A549 (cell line): ENCODE data around the gene MON2. TPM values are rescaled to one million over a fixed set of nuclear protein-coding genes. Genes with fewer than 3 reads are reported as not detected.

ENCODE experiments used
- ATAC-seq, 2 experiments: fragments of 200-7000 bp in 1 of 2; fragments of >200 bp in 1 of 2; cut with Nextera tagmentation in 1 of 2; cut with Tn5 transposase in 1 of 2; 3 replicates each; pipeline versions ENCODE4 v1.8.0 to v1.9.1; 2018 to 2020; ENCODE audit warnings: mild to moderate bottlenecking in 1 of 2, moderate library complexity in 1 of 2
- CTCF ChIA-PET: fragments of 300-600 bp; sonication (Branson Sonifier 250); formaldehyde crosslinking; extraction: SDS; loops from one replicate; lab custom pipeline; 2021; ENCODE audit warnings: antibody characterized with exemption, inconsistent platforms; lab: Yijun Ruan, JAX
- POLR2A ChIA-PET: fragments of 350-600 bp; formaldehyde crosslinking; extraction: SDS; loops from one replicate; lab custom pipeline; 2021; ENCODE audit warnings: antibody characterized with exemption, inconsistent platforms; lab: Yijun Ruan, JAX
- DNase-seq, 2 experiments: peaks; one replicate each; pipeline versions ENCODE4 v3.0.0 to v3.0.0-alpha.2; 2011 to 2016; ENCODE audit warnings: low read depth in 1 of 2, low spot score in 1 of 2
- FAIRE-seq: peaks from 2 replicates; lab custom pipeline; 2011; peaks lifted over from hg19 to GRCh38; lab: Jason Lieb, UNC
- H3K27ac ChIP-seq, 2 experiments: fragments of >200 bp; sonication (Bioruptor Twin); formaldehyde crosslinking; 3 replicates each; pipeline ENCODE4 v1.5.1; 2016 to 2017
- H3K4me1 ChIP-seq: fragments of >200 bp; sonication (Bioruptor Twin); formaldehyde crosslinking; 3 replicates; pipeline ENCODE4 v1.6.1; 2016
- H3K4me2 ChIP-seq: fragments of >200 bp; sonication (Bioruptor Twin); formaldehyde crosslinking; 3 replicates; pipeline ENCODE4 v1.6.1; 2016
- H3K4me3 ChIP-seq: fragments of >200 bp; sonication (Bioruptor Twin); formaldehyde crosslinking; 3 replicates; pipeline ENCODE4 v1.5.1; 2016
- H3K9me3 ChIP-seq: fragments of >200 bp; sonication (Bioruptor Twin); formaldehyde crosslinking; 3 replicates; pipeline ENCODE4 v1.6.1; 2016
- CBX8 ChIP-seq: fragments of 200-600 bp; sonication (generic); IDR thresholded peaks from 2 replicates; pipeline ENCODE4 v1.6.1; 2016
- CEBPB ChIP-seq, 2 experiments: fragments of >200 bp in 1 of 2; sonication (Bioruptor Twin) in 1 of 2; formaldehyde crosslinking in 1 of 2; IDR thresholded peaks; 2 replicates each; pipeline ENCODE4 v1.6.1; 2012 to 2016
- CHD2 ChIP-seq: fragments of 150-350 bp; IDR thresholded peaks from 2 replicates; pipeline ENCODE4 v1.6.1; 2014; ENCODE audit warnings: low read length; ENCODE audit not compliant: partially characterized antibody
- EHF ChIP-seq: fragments of 250-450 bp; sonication (Bioruptor Pico); IDR thresholded peaks from 2 replicates; pipeline ENCODE4 v1.5.0; 2020; ENCODE audit warnings: mild to moderate bottlenecking
- EP300 ChIP-seq, 2 experiments: fragments of >200 bp; sonication (Bioruptor Twin); formaldehyde crosslinking; IDR thresholded peaks; 2 replicates in 1 of 2; 3 replicates in 1 of 2; pipeline ENCODE4 v1.6.1; 2016 to 2017
- ESRRA ChIP-seq: fragments of 150-350 bp; IDR thresholded peaks from 2 replicates; pipeline ENCODE4 v1.6.1; 2014; ENCODE audit warnings: mild to moderate bottlenecking, low read length, borderline replicate concordance
- FOSB ChIP-seq: fragments of 250-450 bp; sonication (Bioruptor Pico); IDR thresholded peaks from 2 replicates; pipeline ENCODE4 v1.5.0; 2020; ENCODE audit warnings: mild to moderate bottlenecking, moderate library complexity
- HOXB13 ChIP-seq: fragments of 250-450 bp; sonication (Bioruptor Pico); IDR thresholded peaks from 2 replicates; pipeline ENCODE4 v1.5.0; 2020; ENCODE audit warnings: low read depth, mild to moderate bottlenecking, moderate library complexity
- HOXB5 ChIP-seq: fragments of 250-450 bp; sonication (Bioruptor Pico); IDR thresholded peaks from 2 replicates; pipeline ENCODE4 v1.5.0; 2020; ENCODE audit warnings: mild to moderate bottlenecking, moderate library complexity
- JUNB ChIP-seq: fragments of >200 bp; sonication (Bioruptor Twin); formaldehyde crosslinking; IDR thresholded peaks from 2 replicates; pipeline ENCODE4 v1.6.1; 2016
- KDM1A ChIP-seq: fragments of 200-600 bp; sonication (generic); IDR thresholded peaks from 2 replicates; pipeline ENCODE4 v1.6.1; 2016; ENCODE audit warnings: low read depth, mild to moderate bottlenecking
- KDM5A ChIP-seq: fragments of 200-600 bp; sonication (generic); IDR thresholded peaks from 2 replicates; pipeline ENCODE4 v1.6.1; 2016; ENCODE audit warnings: antibody characterized with exemption, mild to moderate bottlenecking
- NR3C1 ChIP-seq: fragments of >200 bp; sonication (Bioruptor Twin); formaldehyde crosslinking; IDR thresholded peaks from 3 replicates; pipeline ENCODE4 v1.6.1; 2017
- PHF8 ChIP-seq: fragments of 200-600 bp; sonication (generic); IDR thresholded peaks from 2 replicates; pipeline ENCODE4 v1.6.1; 2016; ENCODE audit warnings: low read depth, mild to moderate bottlenecking, antibody characterized with exemption, moderate library complexity, borderline replicate concordance
- RAD21 ChIP-seq, 2 experiments: fragments of >200 bp in 1 of 2; sonication (Bioruptor Twin) in 1 of 2; formaldehyde crosslinking in 1 of 2; IDR thresholded peaks in 1 of 2; conservative IDR thresholded peaks in 1 of 2; 2 replicates in 1 of 2; 3 replicates in 1 of 2; pipeline ENCODE4 v1.6.1; 2012 to 2018; ENCODE audit warnings: inconsistent platforms in 1 of 2
- RARB ChIP-seq: fragments of 250-450 bp; sonication (Bioruptor Pico); IDR thresholded peaks from 2 replicates; pipeline ENCODE4 v1.8.0; 2021; ENCODE audit warnings: mild to moderate bottlenecking, moderate library complexity
- RCOR1 ChIP-seq: fragments of 150-350 bp; IDR thresholded peaks from 2 replicates; pipeline ENCODE4 v1.6.1; 2014; ENCODE audit warnings: antibody characterized with exemption, low read length, low read depth
- SREBF2 ChIP-seq: fragments of 450-650 bp; IDR thresholded peaks from 2 replicates; pipeline ENCODE4 v1.6.1; 2014; ENCODE audit warnings: mild to moderate bottlenecking, moderate library complexity
- TFCP2L1 ChIP-seq: fragments of 250-450 bp; sonication (Bioruptor Pico); IDR thresholded peaks from 2 replicates; pipeline ENCODE4 v1.5.0; 2021; ENCODE audit warnings: mild to moderate bottlenecking
- ZC3H11A ChIP-seq: fragments of 450-650 bp; IDR thresholded peaks from 2 replicates; pipeline ENCODE4 v1.6.1; 2014; ENCODE audit warnings: antibody characterized with exemption, mild to moderate bottlenecking
- ZFP36 ChIP-seq: fragments of 450-650 bp; IDR thresholded peaks from 2 replicates; pipeline ENCODE4 v1.6.1; 2014; ENCODE audit warnings: borderline replicate concordance; ENCODE audit not compliant: partially characterized antibody
- WGBS: methylation state at CpG from one replicate; pipeline ENCODE4 v1.1.6; 2017; ENCODE audit errors: missing lambda C conversion rate; 5-methylcytosine and 5-hydroxymethylcytosine counted together
- polyA plus RNA-seq, 4 experiments: library from polyadenylated mRNA; depleted of rRNA in 3 of 4; stranded (reverse); fragments of >200 nt; fragmentation: RNase III in 1 of 4; extraction: RNeasy Plus Mini Kit Qiagen cat#74134 plus additional on column Dnase treatment in 1 of 4; gene quantifications; 2 replicates in 3 of 4; 3 replicates in 1 of 4; pipeline ENCODE4 v1.2.3, GENCODE V29; 2011 to 2017
- TF ChIP-seq, protein P1 (sequence below): fragments of 250-450 bp; sonication (Bioruptor Pico); IDR thresholded peaks from 2 replicates; pipeline ENCODE4 v1.5.0; 2020; ENCODE audit warnings: low read depth, mild to moderate bottlenecking, moderate library complexity
- TF ChIP-seq, protein P2 (sequence below): fragments of 200-600 bp; sonication (generic); IDR thresholded peaks from 2 replicates; pipeline ENCODE4 v1.6.1; 2016; ENCODE audit warnings: antibody characterized with exemption, mild to moderate bottlenecking, moderate library complexity
- TF ChIP-seq, protein P3 (sequence below): fragments of >200 bp; sonication (Bioruptor Twin); formaldehyde crosslinking; IDR thresholded peaks from 2 replicates; pipeline ENCODE4 v1.6.1; 2016
- TF ChIP-seq, protein P4 (sequence below): fragments of 250-450 bp; sonication (Bioruptor Pico); IDR thresholded peaks from 2 replicates; pipeline ENCODE4 v1.5.0; 2021; ENCODE audit warnings: mild to moderate bottlenecking, moderate library complexity, borderline replicate concordance
- TF ChIP-seq, protein P5 (sequence below): fragments of 150-350 bp; IDR thresholded peaks from 2 replicates; pipeline ENCODE4 v1.6.1; 2014; ENCODE audit warnings: low read depth, mild to moderate bottlenecking, low read length

Gene MON2
- polyA plus RNA-seq, 2 of the 4 experiments (the other 2 are of a cell fraction), result 17.1 to 27.7 TPM

DNA sequence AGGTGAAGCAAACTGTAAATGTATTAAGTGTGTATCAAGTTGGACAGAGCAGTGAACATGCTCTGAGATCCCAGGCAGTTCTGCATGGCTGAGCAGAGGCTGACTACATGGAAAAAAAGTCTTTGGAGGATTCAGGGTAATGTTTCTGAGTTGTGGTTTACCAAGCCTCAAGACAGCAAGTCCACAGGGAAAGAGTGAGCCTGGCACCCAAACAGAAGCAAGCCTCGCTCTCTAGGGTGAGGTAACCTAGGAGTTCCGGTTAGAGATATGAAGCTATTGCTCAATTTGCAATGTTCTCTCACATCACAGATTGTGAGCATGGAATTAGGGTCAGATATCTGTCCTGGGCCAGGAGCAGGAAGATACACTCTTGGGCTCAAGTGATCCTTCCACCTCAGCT is 158.6 kb downstream of the MON2 start:
- FAIRE-seq, result no peak
- TF ChIP-seq CEBPB (IDR thresholded peaks at IDR 0.05), result 0 out of 4 replicates have a peak, but pooled peaks of 1 of the 2 experiments have one; percentile 32
- TF ChIP-seq RCOR1, result no peak
- Histone ChIP-seq H3K4me3 (no peak overlapping the region), H3K4me1 (peaks cover 5% of the 10 kb centered on the region), H3K27ac (peak overlapping the region in 1 of 2 experiments; percentile 62; a peak in 3 of 6 replicates), H3K9me3 (no peaks in the 10 kb centered on the region), H3K4me2 (no peak overlapping the region)
- POLR2A ChIA-PET, result no interaction called here
- CTCF ChIA-PET, result interaction anchor here (0.6 to 0.7 kb wide), 2 partner anchors 22 to 169 kb away, joined by 3 read pairs; no protein-coding TSS in a partner anchor
- ATAC-seq, result no peak; a peak in 1 of 6 replicates
- no peak for DNase-seq
- 93% methylated on average over 2 of the region's 2 CpGs for WGBS

DNA sequence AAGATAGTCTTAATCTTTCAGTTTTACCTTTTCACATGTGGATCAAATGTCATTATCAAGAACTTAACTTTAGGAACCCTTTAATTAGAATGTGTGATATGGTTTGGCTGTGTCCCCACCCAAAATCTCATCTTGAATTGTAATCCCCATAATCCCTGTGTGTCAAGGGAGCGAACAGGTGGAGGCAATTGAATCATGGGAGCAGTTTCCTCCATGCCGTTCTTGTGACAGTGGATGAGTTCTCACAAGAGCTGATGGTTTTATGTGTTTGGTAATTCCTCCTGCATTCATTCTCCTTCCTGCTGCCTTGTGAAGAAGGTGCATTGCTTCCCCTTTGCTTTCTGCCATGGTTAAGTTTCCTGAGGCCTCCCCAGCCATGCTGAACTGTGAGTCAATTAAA is 160.6 kb downstream of the MON2 start:
- DNase-seq (no peak), ATAC-seq (no peak), FAIRE-seq (no peak)
- TF ChIP-seq SREBF2, result no peak
- TF ChIP-seq ZFP36, result no peak
- TF ChIP-seq, protein P1, sequence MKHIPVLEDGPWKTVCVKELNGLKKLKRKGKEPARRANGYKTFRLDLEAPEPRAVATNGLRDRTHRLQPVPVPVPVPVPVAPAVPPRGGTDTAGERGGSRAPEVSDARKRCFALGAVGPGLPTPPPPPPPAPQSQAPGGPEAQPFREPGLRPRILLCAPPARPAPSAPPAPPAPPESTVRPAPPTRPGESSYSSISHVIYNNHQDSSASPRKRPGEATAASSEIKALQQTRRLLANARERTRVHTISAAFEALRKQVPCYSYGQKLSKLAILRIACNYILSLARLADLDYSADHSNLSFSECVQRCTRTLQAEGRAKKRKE, result no peak
- TF ChIP-seq, protein P2, sequence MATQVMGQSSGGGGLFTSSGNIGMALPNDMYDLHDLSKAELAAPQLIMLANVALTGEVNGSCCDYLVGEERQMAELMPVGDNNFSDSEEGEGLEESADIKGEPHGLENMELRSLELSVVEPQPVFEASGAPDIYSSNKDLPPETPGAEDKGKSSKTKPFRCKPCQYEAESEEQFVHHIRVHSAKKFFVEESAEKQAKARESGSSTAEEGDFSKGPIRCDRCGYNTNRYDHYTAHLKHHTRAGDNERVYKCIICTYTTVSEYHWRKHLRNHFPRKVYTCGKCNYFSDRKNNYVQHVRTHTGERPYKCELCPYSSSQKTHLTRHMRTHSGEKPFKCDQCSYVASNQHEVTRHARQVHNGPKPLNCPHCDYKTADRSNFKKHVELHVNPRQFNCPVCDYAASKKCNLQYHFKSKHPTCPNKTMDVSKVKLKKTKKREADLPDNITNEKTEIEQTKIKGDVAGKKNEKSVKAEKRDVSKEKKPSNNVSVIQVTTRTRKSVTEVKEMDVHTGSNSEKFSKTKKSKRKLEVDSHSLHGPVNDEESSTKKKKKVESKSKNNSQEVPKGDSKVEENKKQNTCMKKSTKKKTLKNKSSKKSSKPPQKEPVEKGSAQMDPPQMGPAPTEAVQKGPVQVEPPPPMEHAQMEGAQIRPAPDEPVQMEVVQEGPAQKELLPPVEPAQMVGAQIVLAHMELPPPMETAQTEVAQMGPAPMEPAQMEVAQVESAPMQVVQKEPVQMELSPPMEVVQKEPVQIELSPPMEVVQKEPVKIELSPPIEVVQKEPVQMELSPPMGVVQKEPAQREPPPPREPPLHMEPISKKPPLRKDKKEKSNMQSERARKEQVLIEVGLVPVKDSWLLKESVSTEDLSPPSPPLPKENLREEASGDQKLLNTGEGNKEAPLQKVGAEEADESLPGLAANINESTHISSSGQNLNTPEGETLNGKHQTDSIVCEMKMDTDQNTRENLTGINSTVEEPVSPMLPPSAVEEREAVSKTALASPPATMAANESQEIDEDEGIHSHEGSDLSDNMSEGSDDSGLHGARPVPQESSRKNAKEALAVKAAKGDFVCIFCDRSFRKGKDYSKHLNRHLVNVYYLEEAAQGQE, result no peak
- no peak for TF ChIP-seq KDM5A
- no peak for TF ChIP-seq HOXB13 (CRISPR knock-in tag)
- TF ChIP-seq JUNB, result no peak
- no peak for TF ChIP-seq NR3C1
- no peak for TF ChIP-seq EHF (CRISPR knock-in tag)
- no peak for TF ChIP-seq TFCP2L1 (CRISPR knock-in tag)
- no peak for TF ChIP-seq CBX8
- H3K4me3 ChIP-seq, result no peak overlapping the region
- WGBS, result 92% methylated on average over 2 of the region's 2 CpGs
- peak overlapping the region in 1 of 2 experiments; percentile 8; a peak in 1 of 6 replicates for H3K27ac ChIP-seq
- no peaks in the 10 kb centered on the region for H3K9me3 ChIP-seq
- H3K4me2 ChIP-seq, result no peak overlapping the region
- CTCF ChIA-PET, result interaction anchor here (1.1 to 2.0 kb wide), 5 partner anchors 9 to 189 kb away, joined by 3 to 7 read pairs (median 4); no protein-coding TSS in a partner anchor
- peaks cover 17% of the 10 kb centered on the region for H3K4me1 ChIP-seq
- POLR2A ChIA-PET, result no interaction called here

DNA sequence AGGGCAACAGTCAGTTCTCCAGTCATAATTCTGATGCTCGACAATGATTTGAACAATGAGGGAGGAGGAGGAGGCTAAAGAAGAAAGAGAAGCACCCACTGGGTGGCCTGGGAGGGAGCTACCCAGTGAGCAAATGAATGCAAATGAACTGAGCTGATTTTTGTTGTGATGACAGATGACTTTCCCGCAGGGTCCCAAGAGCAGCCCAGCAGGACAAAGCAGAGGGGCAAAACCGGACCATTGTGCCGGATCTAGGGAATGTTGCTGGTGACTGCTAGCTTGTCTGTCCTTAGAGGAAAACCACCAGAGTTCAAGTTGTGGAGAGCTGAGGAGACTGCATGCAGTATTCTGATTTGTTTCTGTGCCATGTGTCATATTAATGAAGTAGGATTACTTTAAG is 162.8 kb downstream of the MON2 start:
- ChIA-PET CTCF (interaction anchor here (1.0 kb wide), 2 partner anchors 42 to 166 kb away, joined by 3 read pairs; no protein-coding TSS in a partner anchor), POLR2A (interaction anchor here (1.5 kb wide), 1 partner anchor 14 kb away, joined by 4 read pairs; no protein-coding TSS in a partner anchor)
- Histone ChIP-seq H3K4me1 (peaks cover 24% of the 10 kb centered on the region), H3K4me3 (no peak overlapping the region), H3K4me2 (no peak overlapping the region), H3K9me3 (no peaks in the 10 kb centered on the region), H3K27ac (peak overlapping the region in 1 of 2 experiments; percentile 52; a peak in 3 of 6 replicates)
- ATAC-seq (no peak), DNase-seq (no peak), FAIRE-seq (no peak)
- WGBS, result 93% methylated on average over 4 of the region's 4 CpGs
- TF ChIP-seq HOXB13 (CRISPR knock-in tag) (no peak), CBX8 (no peak), HOXB5 (CRISPR knock-in tag) (no peak), KDM1A (no peak), EHF (CRISPR knock-in tag) (no peak), RAD21 (conservative IDR thresholded peaks at IDR 0.05 in 1 of 2, IDR thresholded peaks at IDR 0.05 in 1 of 2) (no peak), SREBF2 (no peak), ZC3H11A (no peak), RARB (no peak), ZFP36 (no peak), KDM5A (no peak), ESRRA (no peak), NR3C1 (no peak), EP300 (IDR thresholded peaks at IDR 0.05) (no peak), FOSB (no peak), PHF8 (no peak), CHD2 (no peak)
- TF ChIP-seq, protein P3, sequence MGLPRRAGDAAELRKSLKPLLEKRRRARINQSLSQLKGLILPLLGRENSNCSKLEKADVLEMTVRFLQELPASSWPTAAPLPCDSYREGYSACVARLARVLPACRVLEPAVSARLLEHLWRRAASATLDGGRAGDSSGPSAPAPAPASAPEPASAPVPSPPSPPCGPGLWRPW, result no peak
- TF ChIP-seq, protein P4, sequence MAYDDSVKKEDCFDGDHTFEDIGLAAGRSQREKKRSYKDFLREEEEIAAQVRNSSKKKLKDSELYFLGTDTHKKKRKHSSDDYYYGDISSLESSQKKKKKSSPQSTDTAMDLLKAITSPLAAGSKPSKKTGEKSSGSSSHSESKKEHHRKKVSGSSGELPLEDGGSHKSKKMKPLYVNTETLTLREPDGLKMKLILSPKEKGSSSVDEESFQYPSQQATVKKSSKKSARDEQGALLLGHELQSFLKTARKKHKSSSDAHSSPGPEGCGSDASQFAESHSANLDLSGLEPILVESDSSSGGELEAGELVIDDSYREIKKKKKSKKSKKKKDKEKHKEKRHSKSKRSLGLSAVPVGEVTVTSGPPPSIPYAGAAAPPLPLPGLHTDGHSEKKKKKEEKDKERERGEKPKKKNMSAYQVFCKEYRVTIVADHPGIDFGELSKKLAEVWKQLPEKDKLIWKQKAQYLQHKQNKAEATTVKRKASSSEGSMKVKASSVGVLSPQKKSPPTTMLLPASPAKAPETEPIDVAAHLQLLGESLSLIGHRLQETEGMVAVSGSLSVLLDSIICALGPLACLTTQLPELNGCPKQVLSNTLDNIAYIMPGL, result no peak
- TF ChIP-seq, protein P5, sequence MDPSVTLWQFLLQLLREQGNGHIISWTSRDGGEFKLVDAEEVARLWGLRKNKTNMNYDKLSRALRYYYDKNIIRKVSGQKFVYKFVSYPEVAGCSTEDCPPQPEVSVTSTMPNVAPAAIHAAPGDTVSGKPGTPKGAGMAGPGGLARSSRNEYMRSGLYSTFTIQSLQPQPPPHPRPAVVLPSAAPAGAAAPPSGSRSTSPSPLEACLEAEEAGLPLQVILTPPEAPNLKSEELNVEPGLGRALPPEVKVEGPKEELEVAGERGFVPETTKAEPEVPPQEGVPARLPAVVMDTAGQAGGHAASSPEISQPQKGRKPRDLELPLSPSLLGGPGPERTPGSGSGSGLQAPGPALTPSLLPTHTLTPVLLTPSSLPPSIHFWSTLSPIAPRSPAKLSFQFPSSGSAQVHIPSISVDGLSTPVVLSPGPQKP, result no peak
